Stimulated activated CD4-positive, alpha-beta T cell treated with anti-CD3 and anti-CD28 coated beads, Interleukin-12 subunit alpha, Interleukin-12 subunit beta, amount 100 ng/mL, for 48 hours (primary cell): ENCODE measurements around the gene PCNX2.
"Not testable (repeated sequence)": the region's sequence is repeated elsewhere in the genome, so short reads cannot be mapped to it uniquely, and the experiment has no call there.

ENCODE experiments used
- DNase-seq, 3 donors: peaks; one replicate each; pipeline ENCODE4 v3.0.0-alpha.2; 2020; ENCODE audit warnings: low read depth in 2 of 3, low spot score in 1 of 3

Gene PCNX2

GRCh38 chr1:233233508-233234040 is 62.0 kb downstream of the PCNX2 start:
- no peak for DNase-seq

- DNase-seq = no peak
Observed at GRCh38 chr1:233230011-233230410, 65.5 kb downstream of the PCNX2 start.

GRCh38 chr1:233229288-233229687 is 66.2 kb downstream of the PCNX2 start:
- DNase-seq = no peak

GRCh38 chr1:233227930-233228465 is 67.5 kb downstream of the PCNX2 start:
- no peak for DNase-seq

- no peak for DNase-seq
Observed at GRCh38 chr1:233224311-233224710, 71.2 kb downstream of the PCNX2 start.

- no peak for DNase-seq
Observed at GRCh38 chr1:233217832-233218231, 77.7 kb downstream of the PCNX2 start.

GRCh38 chr1:233216009-233216408 is 79.5 kb downstream of the PCNX2 start:
- no peak for DNase-seq

GRCh38 chr1:233215135-233215760 is 80.3 kb downstream of the PCNX2 start:
- no peak for DNase-seq

- DNase-seq = no peak
Observed at GRCh38 chr1:233211595-233211994, 83.9 kb downstream of the PCNX2 start.

GRCh38 chr1:233211106-233211505 is 84.4 kb downstream of the PCNX2 start:
- DNase-seq = no peak

- no peak for DNase-seq
Observed at GRCh38 chr1:233209481-233209880, 86.0 kb downstream of the PCNX2 start.

- DNase-seq = no peak
Observed at GRCh38 chr1:233208687-233209086, 86.8 kb downstream of the PCNX2 start.

GRCh38 chr1:233197940-233198339 is 97.6 kb downstream of the PCNX2 start:
- no peak for DNase-seq

- DNase-seq = no peak
Observed at GRCh38 chr1:233193741-233194140, 101.8 kb downstream of the PCNX2 start.

- no peak for DNase-seq
Observed at GRCh38 chr1:233190987-233191386, 104.5 kb downstream of the PCNX2 start.

- DNase-seq = no peak
Observed at GRCh38 chr1:233189526-233189925, 106.0 kb downstream of the PCNX2 start.

- DNase-seq = no peak
Observed at GRCh38 chr1:233188061-233188460, 107.5 kb downstream of the PCNX2 start.

GRCh38 chr1:233183226-233184020 is 112.1 kb downstream of the PCNX2 start:
- DNase-seq = no peak

- DNase-seq = no peak
Observed at GRCh38 chr1:233182587-233182986, 112.9 kb downstream of the PCNX2 start.

- no peak for DNase-seq
Observed at GRCh38 chr1:233180641-233181364, 114.7 kb downstream of the PCNX2 start.

GRCh38 chr1:233179638-233180037 is 115.9 kb downstream of the PCNX2 start:
- not testable (repeated sequence) for DNase-seq

GRCh38 chr1:233172201-233172600 is 123.3 kb downstream of the PCNX2 start:
- DNase-seq = no peak
